Measurements from ENCODE around the gene WASF3. TPM values are rescaled to one million over a fixed set of nuclear protein-coding genes. Genes with fewer than 3 reads are reported as not detected.

Gene WASF3
- polyA plus RNA-seq, 1 donor, result 10.2 TPM

- no peak for DNase-seq
These were observed 9.2 kb upstream of the WASF3 start for GRCh38 chr13:26548205-26548765.

- no peak for DNase-seq
These were observed 7.8 kb upstream of the WASF3 start for GRCh38 chr13:26549713-26550112.

GRCh38 chr13:26551255-26551860 is 6.1 kb upstream of the WASF3 start:
- DNase-seq, result no peak

- no peak for DNase-seq
These were observed 2.1 kb upstream of the WASF3 start for GRCh38 chr13:26555413-26555812.

GRCh38 chr13:26557051-26557392 is 461 bp upstream of the WASF3 start:
- DNase-seq, result no peak

GRCh38 chr13:26558074-26558805 is 757 bp downstream of the WASF3 start:
- DNase-seq, result peak; percentile 9

- no peak for DNase-seq
These were observed 1.5 kb downstream of the WASF3 start for GRCh38 chr13:26558987-26559386.

- no peak for DNase-seq
These were observed 3.0 kb downstream of the WASF3 start for GRCh38 chr13:26560456-26560855.

- DNase-seq, result no peak
These were observed 3.6 kb downstream of the WASF3 start for GRCh38 chr13:26561067-26561466.

- no peak for DNase-seq
These were observed 4.4 kb downstream of the WASF3 start for GRCh38 chr13:26561651-26562511.

- no peak for DNase-seq
These were observed 5.0 kb downstream of the WASF3 start for GRCh38 chr13:26562512-26562890.

- DNase-seq, result no peak
These were observed 6.2 kb downstream of the WASF3 start for GRCh38 chr13:26563713-26564112.

- no peak for DNase-seq
These were observed 10.8 kb downstream of the WASF3 start for GRCh38 chr13:26568132-26568815.

- DNase-seq, result no peak
These were observed 14.0 kb downstream of the WASF3 start for GRCh38 chr13:26571518-26571917.

- DNase-seq, result no peak
These were observed 17.8 kb downstream of the WASF3 start for GRCh38 chr13:26575244-26575643.

GRCh38 chr13:26579580-26579979 is 22.1 kb downstream of the WASF3 start:
- DNase-seq, result no peak

- no peak for DNase-seq
These were observed 26.2 kb downstream of the WASF3 start for GRCh38 chr13:26583662-26584061.

- no peak for DNase-seq
These were observed 27.2 kb downstream of the WASF3 start for GRCh38 chr13:26584713-26585112.

- DNase-seq, result no peak
These were observed 27.7 kb downstream of the WASF3 start for GRCh38 chr13:26585136-26585535.

GRCh38 chr13:26587251-26587650 is 29.8 kb downstream of the WASF3 start:
- no peak for DNase-seq

- no peak for DNase-seq
These were observed 31.7 kb downstream of the WASF3 start for GRCh38 chr13:26589226-26589625.

- no peak for DNase-seq
These were observed 32.3 kb downstream of the WASF3 start for GRCh38 chr13:26589754-26590153.

- no peak for DNase-seq
These were observed 32.9 kb downstream of the WASF3 start for GRCh38 chr13:26590379-26590778.
